GM18868 (cell line): ENCODE measurements around the gene MYOZ3.

Experiments used
- ATAC-seq: cut with Tn5 transposase; IDR thresholded peaks from one replicate; pipeline ENCODE4 v1.9.1; 2021; ENCODE audit warnings: mild to moderate bottlenecking, moderate library complexity; ENCODE audit not compliant: unreplicated experiment

MYOZ3 gene

DNA sequence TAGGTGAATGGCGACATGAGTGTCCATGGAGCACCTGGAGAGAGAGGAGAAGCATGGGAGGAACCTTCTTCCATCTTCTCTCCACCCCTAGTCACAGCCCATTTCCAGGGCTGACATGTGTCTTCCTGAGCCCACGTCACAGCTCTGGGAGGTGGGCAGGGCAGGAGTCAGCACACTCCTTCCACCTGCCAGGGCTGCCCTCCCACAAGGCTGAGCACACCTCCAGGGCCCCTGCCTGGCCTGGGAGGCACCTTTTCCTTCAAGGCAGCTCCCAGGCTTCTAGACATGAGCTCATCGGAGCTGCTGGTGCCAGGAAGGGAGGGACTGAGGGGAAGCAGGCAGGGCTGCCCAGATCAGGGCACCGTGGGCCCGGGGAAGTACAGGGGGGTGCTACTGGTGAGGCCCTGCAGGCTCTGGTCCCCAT is 34.2 kb upstream of the MYOZ3 start:
- no peak for ATAC-seq

DNA sequence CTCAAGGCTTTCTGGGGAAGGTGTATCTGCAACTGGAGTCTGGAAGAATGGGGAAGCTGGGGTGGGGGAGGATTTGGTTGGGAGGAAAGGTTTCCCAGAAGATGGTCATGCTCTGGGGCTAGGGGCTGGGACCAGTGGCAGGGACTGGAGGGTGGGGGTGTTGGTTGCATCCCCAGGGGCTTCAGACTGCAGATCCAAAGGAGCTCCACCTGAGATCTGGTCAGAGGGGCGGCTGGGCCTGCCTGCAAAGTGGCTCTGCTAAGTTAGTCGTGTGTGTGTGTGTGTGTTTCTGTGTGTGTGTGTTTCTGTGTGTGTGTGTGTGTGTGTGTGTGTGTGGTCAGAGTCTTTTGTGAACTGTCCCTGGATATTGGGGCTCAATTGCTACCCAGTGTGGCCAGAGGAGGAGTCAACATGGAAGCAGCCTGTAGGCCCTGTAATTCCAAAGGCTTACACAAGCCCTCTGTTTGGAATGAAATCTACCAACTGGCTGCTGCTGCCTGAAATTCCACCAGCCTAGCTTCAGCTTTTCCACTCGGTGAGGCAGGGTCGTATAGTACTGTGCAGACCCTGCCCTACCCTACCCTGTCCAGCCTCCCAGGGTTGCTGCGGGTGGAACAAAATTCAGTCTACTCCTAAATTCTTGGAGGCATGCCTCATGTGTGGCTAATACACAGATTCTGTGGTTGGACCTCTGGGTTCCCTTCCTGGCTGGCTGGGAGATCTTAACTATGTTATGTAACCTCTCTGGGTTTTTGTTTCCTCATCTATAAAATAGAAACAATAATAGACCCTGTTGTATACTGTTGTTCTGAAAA is 33.1 kb upstream of the MYOZ3 start:
- no peak for ATAC-seq

GRCh38 chr5:150628936-150629485 is 32.0 kb upstream of the MYOZ3 start:
- ATAC-seq = no peak

- ATAC-seq = no peak
Measured at GRCh38 chr5:150630016-150630415, 31.0 kb upstream of the MYOZ3 start.

DNA sequence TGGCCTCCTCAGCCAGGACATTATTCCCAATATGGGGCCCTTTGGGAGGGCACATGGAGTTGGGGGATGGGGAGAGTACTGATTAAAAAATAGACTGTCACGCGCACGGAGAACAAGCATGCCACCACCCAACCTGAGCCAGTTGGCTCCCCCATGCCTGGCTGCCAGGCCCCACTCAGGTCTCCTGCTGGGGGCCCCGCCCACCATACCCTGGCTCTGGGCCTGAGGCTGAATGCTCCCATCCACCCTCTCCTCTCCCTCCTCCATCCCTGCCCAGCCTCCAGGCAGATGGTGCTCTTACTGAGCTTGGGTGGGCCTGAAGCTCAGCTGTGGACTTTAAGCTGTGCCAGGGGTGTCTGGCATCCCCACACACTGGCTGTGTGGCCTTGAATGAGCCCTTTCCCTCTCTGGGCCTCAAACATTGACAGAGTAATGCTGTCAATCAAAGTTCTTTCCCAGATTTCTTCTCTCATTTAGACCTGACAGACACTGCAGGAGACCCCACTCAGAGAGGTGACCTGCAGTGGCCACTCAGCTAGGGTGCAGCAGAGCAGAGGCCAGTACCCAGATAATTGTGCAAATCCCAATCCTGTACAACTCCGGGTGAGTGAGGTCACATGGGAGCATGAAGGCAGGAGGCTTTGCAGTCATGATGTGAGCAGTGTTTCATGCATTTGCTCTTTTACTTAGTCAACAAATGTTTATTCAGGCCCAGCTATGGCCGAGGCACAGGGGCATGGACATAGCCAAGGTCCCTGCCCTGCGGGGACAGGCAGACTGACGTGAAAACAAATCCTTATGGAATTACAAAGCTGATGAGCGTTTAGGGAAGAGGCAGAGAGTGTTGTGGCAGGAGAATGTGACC is 30.4 kb upstream of the MYOZ3 start:
- ATAC-seq = no peak

DNA sequence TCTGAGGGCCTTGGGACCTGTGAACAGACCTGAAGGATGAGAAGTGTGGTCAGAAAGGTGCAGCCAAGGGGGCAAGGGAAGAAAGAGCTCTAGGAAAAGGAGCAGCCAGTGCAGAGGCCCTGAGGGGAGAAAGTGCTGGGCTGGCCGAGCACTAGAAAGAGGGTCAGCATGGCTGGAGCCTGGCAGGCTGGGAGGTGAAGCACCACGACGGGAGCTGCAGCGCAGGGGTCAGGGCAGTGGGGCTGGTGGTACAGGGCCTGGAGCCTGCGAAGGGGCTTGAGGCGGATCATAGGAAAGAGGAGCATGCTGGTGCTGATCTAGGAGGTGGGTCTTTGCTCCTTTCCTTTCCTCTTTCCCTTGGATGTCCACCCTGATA is 29.7 kb upstream of the MYOZ3 start:
- ATAC-seq = no peak

DNA sequence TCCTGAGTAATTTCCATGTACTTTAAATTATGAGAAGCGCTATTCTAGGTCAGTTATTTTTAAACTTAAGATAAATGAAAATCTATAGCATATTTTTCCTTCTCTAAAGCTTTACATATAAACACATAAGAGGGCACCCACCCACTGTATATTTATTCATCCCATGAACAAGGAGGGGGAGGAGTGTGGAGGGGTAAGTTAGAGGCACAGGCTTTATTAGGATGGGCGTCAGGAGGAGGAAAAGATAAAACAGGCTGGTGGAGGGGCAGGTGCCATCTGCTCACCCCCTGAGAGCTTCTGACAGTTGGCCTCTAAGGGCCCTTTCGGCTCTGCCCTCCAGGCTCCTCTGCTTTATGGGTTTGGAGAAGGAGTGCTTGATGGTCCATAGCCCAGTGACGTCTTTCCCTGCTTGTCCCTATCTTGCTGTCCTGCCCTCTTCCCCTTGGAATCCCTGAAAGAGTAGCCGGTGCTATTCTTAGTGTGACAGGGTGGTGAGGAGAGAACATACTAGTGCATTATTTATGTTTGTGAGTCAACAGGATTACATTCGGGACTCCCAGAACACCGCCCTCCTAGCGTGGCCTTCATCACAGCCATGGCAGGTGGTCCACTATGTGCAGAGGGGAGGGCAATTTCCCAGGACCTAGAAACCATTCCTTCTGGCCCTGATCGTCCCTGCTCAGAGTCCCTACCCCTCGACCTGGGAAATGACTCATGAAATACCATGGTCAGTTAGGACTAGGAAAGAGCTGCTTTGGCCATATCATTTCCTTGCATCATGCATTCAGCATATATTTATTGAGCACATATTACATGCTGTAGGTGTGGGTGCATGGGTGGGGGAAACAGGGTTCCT is 28.5 kb upstream of the MYOZ3 start:
- no peak for ATAC-seq

DNA sequence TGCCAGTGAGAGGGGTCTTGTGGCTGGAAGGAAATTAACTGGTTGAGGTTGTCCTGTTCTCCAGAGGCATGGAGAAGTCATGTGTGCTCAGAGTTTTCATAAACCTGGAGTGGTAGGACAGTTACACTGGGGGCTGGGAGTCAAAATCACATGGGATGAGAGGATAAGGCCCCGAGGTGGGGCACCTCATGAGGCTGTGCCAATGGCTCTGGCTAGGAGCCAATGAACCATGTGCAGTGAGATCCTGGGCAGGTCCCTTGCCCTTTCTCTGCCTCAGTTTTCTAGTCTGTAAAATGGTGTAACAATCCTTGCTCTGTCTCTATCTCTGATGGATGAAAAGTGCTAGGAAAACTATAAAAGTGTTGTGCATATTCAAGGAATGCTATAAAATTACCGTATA is 27.6 kb upstream of the MYOZ3 start:
- ATAC-seq = no peak

DNA sequence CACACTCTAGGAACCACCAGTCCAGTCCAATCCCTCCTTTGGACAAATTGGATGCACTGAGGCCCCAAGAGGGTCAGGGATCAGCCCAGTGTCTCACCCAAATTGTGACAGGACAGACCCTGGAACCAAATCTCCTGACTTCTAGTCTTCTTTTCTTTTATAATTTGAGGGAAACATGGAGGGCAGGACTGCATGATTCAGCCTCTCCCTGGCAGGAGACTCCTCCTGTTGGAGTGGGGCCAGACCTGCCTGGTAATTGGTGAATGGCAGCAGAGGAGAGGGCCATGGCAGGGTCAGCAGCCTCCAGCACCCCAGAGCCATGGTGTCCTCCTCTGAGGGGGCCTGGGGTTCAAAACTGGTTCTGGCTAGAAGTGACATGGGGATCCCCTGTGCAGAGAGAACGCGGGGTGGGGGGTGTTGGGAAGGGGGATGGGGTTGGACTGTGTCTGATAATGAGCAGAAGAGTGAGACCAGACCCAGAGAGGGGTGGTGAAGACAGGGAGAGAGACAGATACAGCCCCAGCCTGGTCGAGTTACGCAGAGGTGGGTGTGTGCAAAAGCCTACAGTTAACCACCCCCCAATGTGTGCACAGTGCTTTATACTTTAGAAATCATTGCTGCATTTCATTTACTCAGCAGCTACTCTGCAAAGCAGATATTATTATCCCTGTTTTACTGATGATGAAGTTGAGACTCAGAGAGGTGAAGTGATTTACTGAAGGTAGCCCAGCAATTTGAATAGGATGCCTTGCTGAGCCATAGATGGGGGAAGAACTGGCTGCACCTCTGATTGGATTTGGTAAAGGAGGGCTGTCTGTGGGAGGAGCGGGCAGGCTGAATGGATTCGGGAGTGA is 24.4 kb upstream of the MYOZ3 start:
- no peak for ATAC-seq

GRCh38 chr5:150637245-150638052 is 23.6 kb upstream of the MYOZ3 start:
- no peak for ATAC-seq

DNA sequence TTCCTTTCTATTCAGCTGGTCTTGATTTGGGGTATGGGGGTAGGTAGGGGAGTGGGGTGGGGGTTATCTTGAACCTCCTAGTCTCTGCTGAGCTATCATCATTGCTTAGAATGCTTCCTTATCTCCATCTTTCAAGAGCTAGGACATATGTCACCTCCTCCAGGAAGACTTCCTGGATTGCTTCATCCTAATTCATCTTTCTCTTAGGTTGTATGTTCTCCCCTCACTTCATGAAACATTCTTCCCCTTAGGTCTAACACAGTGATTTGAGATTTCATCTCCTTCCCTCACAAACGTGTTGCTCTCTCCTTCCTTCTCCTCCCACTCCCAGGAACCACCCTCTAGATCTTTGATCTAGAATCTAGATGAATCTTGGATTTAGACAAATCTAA is 23.0 kb upstream of the MYOZ3 start:
- no peak for ATAC-seq

- no peak for ATAC-seq
Measured at GRCh38 chr5:150638488-150639376, 22.3 kb upstream of the MYOZ3 start.

DNA sequence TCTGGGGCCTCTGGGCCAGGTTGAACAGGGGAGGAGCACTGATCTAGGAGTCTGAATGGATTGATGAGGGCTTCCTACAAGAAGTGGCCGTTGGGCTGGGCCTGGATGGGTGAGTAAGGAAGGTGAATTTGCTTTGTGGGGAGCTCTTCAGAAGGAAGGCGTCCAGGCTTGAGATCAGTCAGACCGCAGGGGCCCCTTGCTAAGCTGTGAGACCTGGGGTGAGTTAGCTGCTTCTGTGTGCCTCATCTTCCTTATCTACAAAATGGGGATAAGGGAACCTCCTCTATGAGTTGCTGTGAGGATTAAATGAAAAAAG is 21.7 kb upstream of the MYOZ3 start:
- ATAC-seq = no peak

GRCh38 chr5:150639751-150640150 is 21.3 kb upstream of the MYOZ3 start:
- no peak for ATAC-seq

GRCh38 chr5:150640311-150641005 is 20.6 kb upstream of the MYOZ3 start, which contains the start of gene SYNPO:
Gene SYNPO (plus strand): TSS chr5:150640660. CDS start chr5:150648276, 7,616 bp downstream.
- no peak for ATAC-seq

DNA sequence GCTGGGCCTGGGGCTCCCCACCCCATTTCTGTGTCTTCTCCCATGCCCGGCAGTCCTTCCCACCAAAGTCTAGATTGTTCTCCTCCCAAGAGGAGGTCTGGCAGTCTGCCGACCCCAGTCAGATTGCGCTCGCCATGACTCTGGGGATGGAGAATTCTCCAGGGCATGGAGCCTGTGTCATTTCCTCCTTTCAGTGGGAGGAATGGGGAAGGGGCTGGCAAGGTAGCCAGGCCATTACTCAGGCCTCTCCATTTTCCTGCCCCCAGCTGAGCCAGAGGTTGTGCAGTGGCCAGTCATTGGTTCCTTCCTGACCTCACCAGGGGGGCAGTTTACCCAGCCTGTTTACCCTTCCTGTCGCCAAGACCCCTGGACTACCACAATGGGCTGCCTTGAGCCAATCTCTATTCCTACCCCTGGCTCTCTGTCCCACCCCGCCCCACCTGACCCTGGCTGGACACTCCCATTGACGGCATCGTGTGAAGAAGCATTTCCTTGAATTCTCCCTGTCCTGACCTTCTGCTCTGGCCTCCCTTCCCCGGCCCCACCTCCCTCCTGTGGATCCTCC is 20.0 kb upstream of the MYOZ3 start:
- no peak for ATAC-seq

DNA sequence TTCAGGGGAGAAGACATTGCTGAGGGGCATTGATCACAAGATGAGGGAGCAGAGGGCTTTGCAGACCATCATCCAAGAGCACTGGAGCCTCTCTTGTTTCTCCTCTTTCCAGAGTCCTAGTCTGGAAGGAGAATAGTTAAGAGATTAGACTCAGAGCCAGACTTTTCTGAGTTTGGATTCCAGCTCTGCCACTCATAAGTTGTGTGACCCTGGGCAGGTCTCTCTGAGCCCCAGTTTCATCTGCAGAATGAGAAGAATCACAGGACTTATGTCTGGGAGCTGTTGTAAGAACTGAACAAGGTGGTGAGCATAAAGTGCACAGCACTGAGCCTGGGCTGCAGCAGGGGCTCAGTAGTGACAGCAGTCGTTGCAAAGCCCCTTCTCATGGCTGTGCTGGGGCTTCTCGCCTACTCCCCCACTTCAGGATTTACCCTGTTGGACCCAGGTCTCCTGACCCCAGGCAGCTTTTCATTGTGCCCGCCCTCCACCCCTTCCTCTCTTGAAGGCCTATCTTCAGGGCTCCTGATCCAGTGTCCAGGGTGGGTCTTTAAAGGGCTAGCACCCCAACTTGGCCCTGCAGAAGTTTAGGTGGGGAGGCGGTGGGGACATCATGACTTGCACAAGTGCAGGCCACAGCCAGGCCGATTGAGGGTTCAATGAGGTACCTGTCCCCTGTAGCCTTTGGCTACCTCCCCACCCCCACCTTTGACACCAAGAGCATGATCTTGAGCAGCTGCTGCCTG is 19.1 kb upstream of the MYOZ3 start:
- no peak for ATAC-seq
